Measurements from ENCODE around the gene TBC1D16. TPM values are rescaled to one million over a fixed set of nuclear protein-coding genes. Genes with fewer than 3 reads are reported as not detected.

The TBC1D16 gene
- total RNA-seq, 3 donors from 2014 or later, result 27.1 to 92.2 (median 32.8) TPM

DNA sequence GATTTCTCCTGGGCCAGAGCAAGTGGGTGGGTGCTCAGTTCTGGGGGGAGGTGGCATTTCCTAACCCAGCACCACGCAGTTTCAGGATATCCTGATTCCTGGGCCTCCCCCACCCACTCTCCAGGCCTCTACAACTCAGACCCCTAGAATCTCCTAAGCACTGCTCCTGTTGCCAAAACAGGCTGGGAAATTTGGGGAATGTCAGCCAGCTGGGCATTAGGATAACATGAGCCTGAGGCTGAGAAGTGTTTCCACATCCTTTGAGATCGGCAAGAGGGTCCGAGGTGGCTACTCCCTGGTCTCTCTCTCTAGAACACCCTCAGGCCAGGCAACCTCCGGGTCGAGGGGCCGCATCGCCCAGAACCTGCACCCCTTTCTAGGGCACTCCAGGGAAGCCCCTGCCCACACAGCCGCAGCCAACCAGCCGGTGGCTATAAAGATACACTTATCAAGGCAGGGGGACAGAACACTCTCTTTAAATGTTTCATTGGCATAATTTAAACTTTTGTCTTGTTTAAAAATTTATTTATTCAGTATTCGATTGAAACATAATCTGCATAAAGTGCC is 23.6 kb downstream of the TBC1D16 start:
- Histone ChIP-seq H3K9me3 (no peaks in the 10 kb centered on the region), H3K27me3 (no peaks in the 10 kb centered on the region), H3K4me1 (peaks cover 0 to 6% of the 10 kb centered on the region in 2 donors), H3K4me3 (no peak overlapping the region), H3K36me3 (no peaks in the 10 kb centered on the region), H3K27ac (no peak overlapping the region)
- intact Hi-C loops (cut with DNase I; ENCODE audit: low total_unique reads), result no loop called here
- TF ChIP-seq POLR2AphosphoS5 (IDR thresholded peaks at IDR 0.05), result no peak
- no peak for TF ChIP-seq POLR2A (IDR thresholded peaks at IDR 0.05)
- TF ChIP-seq, protein P1, sequence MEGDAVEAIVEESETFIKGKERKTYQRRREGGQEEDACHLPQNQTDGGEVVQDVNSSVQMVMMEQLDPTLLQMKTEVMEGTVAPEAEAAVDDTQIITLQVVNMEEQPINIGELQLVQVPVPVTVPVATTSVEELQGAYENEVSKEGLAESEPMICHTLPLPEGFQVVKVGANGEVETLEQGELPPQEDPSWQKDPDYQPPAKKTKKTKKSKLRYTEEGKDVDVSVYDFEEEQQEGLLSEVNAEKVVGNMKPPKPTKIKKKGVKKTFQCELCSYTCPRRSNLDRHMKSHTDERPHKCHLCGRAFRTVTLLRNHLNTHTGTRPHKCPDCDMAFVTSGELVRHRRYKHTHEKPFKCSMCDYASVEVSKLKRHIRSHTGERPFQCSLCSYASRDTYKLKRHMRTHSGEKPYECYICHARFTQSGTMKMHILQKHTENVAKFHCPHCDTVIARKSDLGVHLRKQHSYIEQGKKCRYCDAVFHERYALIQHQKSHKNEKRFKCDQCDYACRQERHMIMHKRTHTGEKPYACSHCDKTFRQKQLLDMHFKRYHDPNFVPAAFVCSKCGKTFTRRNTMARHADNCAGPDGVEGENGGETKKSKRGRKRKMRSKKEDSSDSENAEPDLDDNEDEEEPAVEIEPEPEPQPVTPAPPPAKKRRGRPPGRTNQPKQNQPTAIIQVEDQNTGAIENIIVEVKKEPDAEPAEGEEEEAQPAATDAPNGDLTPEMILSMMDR (IDR thresholded peaks at IDR 0.05), result no peak
- no peak for DNase-seq (ENCODE audit: low spot score in 2 of 2)

DNA sequence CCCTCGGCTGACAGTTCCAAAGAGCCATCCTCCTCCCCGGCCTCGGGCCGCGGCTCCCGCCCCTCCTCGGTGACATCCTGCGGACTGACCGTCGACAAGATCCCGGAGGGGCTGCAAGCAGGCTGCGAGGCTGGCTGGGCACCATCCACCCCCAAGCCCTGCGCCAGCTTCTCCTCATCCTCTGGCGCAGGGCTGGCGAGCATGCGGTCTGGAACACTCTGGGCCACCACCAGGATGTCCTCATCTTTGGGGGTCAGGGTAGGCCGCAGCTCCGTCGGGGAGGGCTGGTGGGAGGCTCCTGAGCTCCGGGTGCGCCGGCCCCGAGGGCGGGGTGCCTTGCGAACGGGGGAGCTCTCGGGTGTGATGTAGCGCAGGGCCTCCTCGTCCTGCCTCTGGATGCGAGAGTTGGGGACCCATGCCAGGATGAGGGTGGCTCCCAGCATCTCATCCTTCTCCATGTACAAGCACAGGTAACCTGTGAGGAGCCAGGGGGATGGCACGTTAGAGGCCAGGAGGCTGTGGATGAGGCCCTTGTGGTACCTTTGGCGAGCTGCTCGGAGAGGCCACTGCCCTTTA is 25.3 kb downstream of the TBC1D16 start:
- Histone ChIP-seq H3K4me3 (no peak overlapping the region), H3K27ac (no peak overlapping the region), H3K27me3 (no peaks in the 10 kb centered on the region), H3K9me3 (no peaks in the 10 kb centered on the region), H3K4me1 (peaks cover 0 to 11% of the 10 kb centered on the region in 2 donors), H3K36me3 (no peaks in the 10 kb centered on the region)
- no peak for DNase-seq (ENCODE audit: low spot score in 2 of 2)
- TF ChIP-seq POLR2A (IDR thresholded peaks at IDR 0.05) (no peak), POLR2AphosphoS5 (IDR thresholded peaks at IDR 0.05) (no peak)
- TF ChIP-seq, protein P1 (IDR thresholded peaks at IDR 0.05), result no peak
- intact Hi-C loops (cut with DNase I; ENCODE audit: low total_unique reads), result no loop called here

DNA sequence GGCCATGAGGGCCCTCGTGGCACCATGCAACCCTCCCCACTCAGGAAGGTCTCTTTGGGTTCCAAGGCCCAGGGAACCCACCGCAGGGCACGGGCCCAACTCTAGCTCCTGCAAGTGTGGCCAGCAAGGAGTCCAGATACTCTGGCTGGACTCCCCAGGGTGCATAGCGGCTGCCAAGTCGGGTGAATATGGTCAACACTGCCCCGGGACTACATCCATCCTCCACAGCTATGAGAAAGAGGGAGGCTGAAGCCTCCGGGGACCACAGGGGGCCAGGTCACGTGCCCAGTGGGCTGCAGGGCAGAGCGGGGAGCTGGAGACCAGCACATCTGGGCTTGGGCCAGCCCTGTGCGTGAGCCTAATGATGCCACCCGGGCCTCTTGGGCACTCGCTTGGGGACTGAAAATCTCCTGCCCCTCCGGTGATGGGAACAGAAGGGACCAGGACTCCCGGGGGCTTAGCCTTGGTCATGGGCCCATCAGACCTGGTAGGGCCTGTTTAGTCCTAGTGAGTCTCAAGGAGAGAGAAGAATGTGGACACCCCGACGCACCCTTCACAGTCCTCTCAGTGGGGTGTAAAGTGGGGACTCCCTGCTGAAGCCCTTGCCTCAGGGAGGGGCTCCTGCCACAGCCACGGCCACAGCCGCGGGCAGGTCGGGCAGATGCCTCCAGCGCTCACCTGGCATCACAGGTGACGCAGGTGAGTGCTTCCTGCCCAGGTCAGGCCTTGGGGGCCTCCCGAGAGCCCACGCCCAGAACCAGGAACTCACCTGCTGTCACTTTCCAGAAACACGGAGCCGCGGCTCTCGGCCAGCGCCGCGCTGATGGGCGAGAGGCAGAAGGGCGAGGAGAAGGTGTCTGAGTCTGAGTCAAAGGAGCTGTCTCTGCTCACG is 26.0 kb downstream of the TBC1D16 start:
- Histone ChIP-seq H3K9me3 (no peaks in the 10 kb centered on the region), H3K27ac (no peak overlapping the region), H3K4me3 (no peak overlapping the region), H3K4me1 (peaks cover 0 to 11% of the 10 kb centered on the region in 2 donors), H3K36me3 (no peaks in the 10 kb centered on the region), H3K27me3 (no peaks in the 10 kb centered on the region)
- DNase-seq (ENCODE audit: low spot score in 2 of 2), result no peak
- TF ChIP-seq, protein P1 (IDR thresholded peaks at IDR 0.05), result no peak
- TF ChIP-seq POLR2AphosphoS5 (IDR thresholded peaks at IDR 0.05) (no peak), POLR2A (IDR thresholded peaks at IDR 0.05) (no peak)
- intact Hi-C loops (cut with DNase I; ENCODE audit: low total_unique reads), result no loop called here

DNA sequence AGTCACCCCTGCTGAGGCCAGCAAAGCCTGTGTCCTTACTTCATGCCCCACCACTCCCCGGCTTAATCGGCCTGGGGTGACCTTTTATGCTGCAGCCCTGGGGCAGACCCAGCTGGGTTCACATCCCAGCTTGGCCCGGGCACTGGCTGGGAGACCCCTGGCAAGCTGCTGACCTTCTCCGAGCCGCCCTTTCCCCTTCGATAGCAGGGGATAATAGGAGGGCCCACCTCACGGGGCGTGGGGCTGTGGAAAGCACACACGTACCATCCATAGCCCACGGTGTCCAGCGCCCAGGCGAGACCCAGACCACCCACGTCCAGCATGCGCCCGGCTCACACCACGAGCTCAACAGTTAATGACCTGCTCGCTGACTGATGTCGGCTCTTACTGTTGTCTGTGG is 26.8 kb downstream of the TBC1D16 start:
- no peaks in the 10 kb centered on the region for H3K36me3 ChIP-seq
- intact Hi-C loops (cut with DNase I; ENCODE audit: low total_unique reads), result no loop called here
- H3K4me1 ChIP-seq, result peaks cover 0 to 11% of the 10 kb centered on the region in 2 donors
- H3K27me3 ChIP-seq, result no peaks in the 10 kb centered on the region
- DNase-seq (ENCODE audit: low spot score in 2 of 2), result no peak
- H3K4me3 ChIP-seq, result no peak overlapping the region
- peak overlapping the region; percentile 14 to 52 for H3K27ac ChIP-seq
- no peaks in the 10 kb centered on the region for H3K9me3 ChIP-seq
- TF ChIP-seq, protein P1 (IDR thresholded peaks at IDR 0.05), result no peak
- TF ChIP-seq POLR2A (IDR thresholded peaks at IDR 0.05) (no peak), POLR2AphosphoS5 (IDR thresholded peaks at IDR 0.05) (no peak)

DNA sequence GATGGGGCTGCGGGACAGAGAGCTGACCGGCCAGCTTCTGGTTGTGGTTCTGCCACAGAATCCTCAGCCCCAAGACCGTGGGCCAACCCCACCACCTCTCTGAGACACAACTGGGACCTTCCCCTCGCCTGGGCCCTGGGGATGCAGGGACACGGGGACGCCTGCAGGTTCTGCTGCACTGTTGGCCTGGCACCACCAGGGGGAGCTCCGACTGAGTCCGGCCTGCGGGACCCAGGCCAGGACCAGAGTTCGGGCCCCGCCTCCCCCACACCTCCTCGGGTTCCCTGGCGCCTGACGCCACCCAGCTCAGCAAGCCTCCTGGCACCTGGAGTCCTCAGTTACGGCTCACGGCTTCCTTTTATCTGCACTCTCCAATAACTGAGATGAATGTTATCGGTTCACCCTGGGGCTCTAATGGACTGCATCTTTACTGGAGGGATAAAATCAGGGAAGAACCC is 27.3 kb downstream of the TBC1D16 start:
- Histone ChIP-seq H3K4me3 (no peak overlapping the region), H3K9me3 (no peaks in the 10 kb centered on the region), H3K36me3 (no peaks in the 10 kb centered on the region), H3K4me1 (peaks cover 0 to 11% of the 10 kb centered on the region in 2 donors), H3K27me3 (no peaks in the 10 kb centered on the region), H3K27ac (peak overlapping the region; percentile 14 to 52)
- peak; percentile 74 to 91 for DNase-seq (ENCODE audit: low spot score in 2 of 2)
- TF ChIP-seq, protein P1 (IDR thresholded peaks at IDR 0.05), result peak; percentile 97 to 98 (median 98)
- peak; percentile 45 to 64 (median 55) for TF ChIP-seq POLR2AphosphoS5 (IDR thresholded peaks at IDR 0.05)
- no peak for TF ChIP-seq POLR2A (IDR thresholded peaks at IDR 0.05)
- intact Hi-C loops (cut with DNase I; ENCODE audit: low total_unique reads), result no loop called here

All from breast epithelium (tissue), 4 donors.